GM19025 (cell line): ENCODE results near the gene UPF3B.
"Not testable (repeated sequence)": the region's sequence is repeated elsewhere in the genome, so short reads cannot be mapped to it uniquely, and the experiment has no call there.

Source experiments
- ATAC-seq: cut with Tn5 transposase; IDR thresholded peaks from one replicate; pipeline ENCODE4 v1.9.1; 2021; ENCODE audit warnings: mild to moderate bottlenecking, low read depth, moderate library complexity; ENCODE audit not compliant: unreplicated experiment

UPF3B gene, protein sequence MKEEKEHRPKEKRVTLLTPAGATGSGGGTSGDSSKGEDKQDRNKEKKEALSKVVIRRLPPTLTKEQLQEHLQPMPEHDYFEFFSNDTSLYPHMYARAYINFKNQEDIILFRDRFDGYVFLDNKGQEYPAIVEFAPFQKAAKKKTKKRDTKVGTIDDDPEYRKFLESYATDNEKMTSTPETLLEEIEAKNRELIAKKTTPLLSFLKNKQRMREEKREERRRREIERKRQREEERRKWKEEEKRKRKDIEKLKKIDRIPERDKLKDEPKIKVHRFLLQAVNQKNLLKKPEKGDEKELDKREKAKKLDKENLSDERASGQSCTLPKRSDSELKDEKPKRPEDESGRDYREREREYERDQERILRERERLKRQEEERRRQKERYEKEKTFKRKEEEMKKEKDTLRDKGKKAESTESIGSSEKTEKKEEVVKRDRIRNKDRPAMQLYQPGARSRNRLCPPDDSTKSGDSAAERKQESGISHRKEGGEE

DNA sequence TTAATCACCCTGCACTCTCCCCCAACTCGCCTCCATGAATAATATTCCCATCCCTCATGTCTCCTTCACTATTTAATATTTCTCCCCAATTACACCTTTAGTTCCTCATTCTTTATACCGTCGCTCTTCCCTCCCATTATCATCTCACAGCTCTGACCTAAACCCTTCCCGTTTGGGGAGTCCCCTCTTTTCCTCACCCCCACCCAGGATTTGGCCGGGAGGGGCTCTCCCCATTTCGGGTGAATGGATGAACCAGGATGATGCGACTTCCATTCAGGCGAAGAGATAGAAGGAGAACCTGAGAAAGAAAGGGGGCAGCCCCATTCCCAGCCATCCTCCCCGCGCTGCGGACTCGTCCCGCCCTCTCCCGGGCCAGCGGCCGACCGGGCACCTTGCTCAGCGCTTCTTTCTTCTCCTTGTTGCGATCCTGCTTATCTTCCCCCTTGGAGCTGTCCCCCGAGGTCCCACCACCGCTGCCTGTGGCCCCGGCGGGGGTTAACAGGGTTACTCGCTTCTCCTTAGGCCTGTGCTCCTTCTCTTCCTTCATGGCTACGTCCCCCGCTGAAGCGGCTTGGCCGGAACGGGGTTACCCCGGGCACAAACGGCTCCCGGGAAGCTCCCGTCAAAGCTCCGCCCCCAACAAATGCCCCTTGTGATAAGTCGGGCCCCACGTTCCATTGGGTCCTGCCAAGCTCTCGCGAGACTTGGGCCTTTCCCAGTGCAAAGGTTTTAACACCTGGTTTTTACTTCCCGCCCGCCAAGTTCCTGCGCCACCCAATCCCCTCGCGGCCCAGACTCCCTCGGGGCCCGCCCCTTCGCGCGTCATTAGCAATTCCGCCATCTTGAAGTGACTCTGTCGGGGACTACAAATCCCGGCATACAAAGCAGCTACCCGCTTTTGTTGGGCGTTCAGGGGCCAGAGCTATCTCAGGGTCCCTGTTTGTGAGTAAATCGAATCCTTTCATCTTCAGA, at the start of gene UPF3B:
TSS of gene UPF3B (minus strand) at position 582 of the 972 bp plus-strand sequence. CDS start at position 547, 35 bp downstream.
- peak; percentile 95 for ATAC-seq

DNA sequence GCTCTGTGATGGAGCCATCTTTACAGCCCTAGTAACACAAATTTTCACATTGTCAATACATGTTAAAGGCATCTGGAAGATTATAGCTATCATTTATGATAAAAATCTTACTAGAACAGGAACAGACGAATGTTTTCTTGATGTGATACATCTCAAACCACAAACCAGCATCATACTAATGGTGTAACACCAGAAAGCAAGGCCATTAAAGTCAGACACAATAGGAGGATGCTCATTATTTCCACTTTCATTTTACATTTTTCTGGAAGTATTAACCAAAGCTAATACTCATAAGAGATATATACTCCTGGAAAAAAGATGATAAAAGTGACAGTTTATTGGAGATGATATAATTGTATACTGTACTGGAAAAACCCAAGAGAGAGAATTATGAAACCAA, 48.2 kb upstream of the UPF3B start:
- no peak for ATAC-seq

GRCh38 chrX:119899125-119899524, 46.4 kb upstream of the UPF3B start:
- ATAC-seq, result no peak

DNA sequence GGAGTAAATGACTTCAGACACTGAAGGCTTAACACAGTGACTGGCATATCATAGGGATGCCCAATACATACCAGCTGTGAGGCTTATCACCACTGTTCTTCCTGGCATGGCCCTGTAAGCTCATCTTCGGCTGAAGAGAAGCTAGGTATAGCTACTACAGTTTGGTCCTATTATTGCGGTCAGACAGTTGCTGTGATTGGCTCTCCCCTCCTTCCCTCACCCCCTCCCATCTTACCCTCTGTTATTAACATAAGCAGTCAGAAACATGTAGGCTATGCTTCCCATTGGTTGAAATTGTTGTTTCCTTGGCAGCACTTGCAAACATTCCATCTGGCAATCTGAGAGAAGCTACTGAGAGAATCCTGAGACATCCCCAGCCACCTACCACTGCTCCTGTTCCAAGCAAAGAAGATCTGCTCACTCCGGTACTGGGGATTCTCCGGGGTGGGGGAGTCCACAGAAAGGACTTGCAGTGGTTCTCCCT, 43.1 kb upstream of the UPF3B start, which contains the start of gene AKAP14:
TSS of gene AKAP14 (plus strand) at position 51 of the 484 bp plus-strand sequence. CDS start 7,331 bp downstream, outside the sequence.
- no peak for ATAC-seq

GRCh38 chrX:119891961-119892692, 39.4 kb upstream of the UPF3B start:
- ATAC-seq, result not testable (repeated sequence)

- ATAC-seq, result not testable (repeated sequence)
Measured at GRCh38 chrX:119890626-119891025, 37.9 kb upstream of the UPF3B start.

- peak; percentile 80 for ATAC-seq
Measured at GRCh38 chrX:119887721-119888425, 35.1 kb upstream of the UPF3B start.

- no peak for ATAC-seq
Measured at GRCh38 chrX:119885554-119886428, 33.0 kb upstream of the UPF3B start.

GRCh38 chrX:119880552-119881437, 28.0 kb upstream of the UPF3B start:
- ATAC-seq, result peak; percentile 92

DNA sequence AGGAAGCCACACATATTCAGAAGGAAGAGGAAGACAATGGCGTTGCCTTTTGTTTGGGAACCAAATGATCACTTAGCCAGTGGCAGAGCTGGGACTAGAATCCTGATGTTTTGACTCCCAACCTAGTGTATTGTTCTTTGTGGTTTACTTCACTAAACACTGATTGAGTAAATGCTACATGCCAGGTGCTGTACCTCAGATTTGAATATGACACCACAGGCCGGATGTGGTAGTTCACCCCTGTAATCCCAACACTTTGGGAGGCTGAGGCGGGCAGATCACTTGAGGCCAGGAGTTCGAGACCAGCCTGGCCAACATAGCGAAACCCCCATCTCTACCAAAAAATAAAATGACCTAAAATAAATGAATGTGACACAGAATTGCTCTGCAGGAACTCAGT, 27.3 kb upstream of the UPF3B start:
- ATAC-seq, result no peak

- no peak for ATAC-seq
Measured at GRCh38 chrX:119878740-119879139, 26.0 kb upstream of the UPF3B start.

- ATAC-seq, result peak; percentile 91
Measured at GRCh38 chrX:119871599-119872395, 19.0 kb upstream of the UPF3B start, which contains the start of the genes NDUFA1 and RNF113A. Gene NDUFA1, plus strand, starts transcription at chrX:119871832. Its CDS starts 80 bp downstream, at chrX:119871912. Gene RNF113A, minus strand, starts transcription at chrX:119871733. Its CDS starts 120 bp downstream, at chrX:119871613.

- peak; percentile 40 for ATAC-seq
Measured at GRCh38 chrX:119871245-119871598, 18.5 kb upstream of the UPF3B start.

- peak; percentile 9 for ATAC-seq
Measured at GRCh38 chrX:119870626-119871131, 17.9 kb upstream of the UPF3B start.

DNA sequence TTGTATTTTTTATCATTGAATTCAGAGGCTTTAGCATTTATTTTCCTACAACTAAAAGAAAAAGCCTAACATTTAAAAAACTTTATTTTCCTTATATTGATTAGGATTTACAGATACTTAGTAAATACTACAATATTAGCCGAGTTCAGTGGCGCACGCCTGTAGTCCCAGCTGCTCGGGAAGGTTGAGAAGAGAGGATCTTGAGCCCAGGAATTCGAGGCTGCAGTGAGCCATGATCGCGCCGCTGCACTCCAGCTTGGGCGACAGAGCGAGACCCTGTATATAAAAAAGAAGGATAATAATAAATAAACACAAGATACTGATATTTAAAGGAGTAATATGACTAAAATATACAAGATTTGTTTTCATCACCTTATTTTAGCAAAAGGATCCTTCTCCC, 681 bp upstream of the UPF3B start:
- ATAC-seq, result no peak

DNA sequence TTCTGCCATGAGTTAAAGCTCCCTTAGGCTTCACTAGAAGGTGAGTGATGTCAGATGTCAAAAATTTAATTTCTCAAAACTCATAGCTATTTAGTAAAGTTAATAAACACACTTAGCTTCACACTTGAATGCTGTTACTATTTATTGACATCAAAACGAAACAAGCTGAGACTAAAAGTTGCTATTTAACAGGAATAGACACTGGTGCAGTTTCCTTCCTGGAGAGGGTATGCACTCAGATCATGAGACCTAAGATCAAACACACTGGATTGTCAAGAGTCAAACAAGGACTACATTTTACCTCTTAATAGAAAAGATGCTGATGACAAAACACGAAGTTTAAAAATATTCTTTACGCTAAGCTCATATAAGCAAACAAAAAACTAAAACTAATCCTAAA, 18.9 kb downstream of the UPF3B start:
- no peak for ATAC-seq
